HEK293 (cell line): ENCODE data around the gene CYP2E1.

Experiments used
- CTCF ChIA-PET: fragments of 350-600 bp; formaldehyde crosslinking; extraction: SDS; loops from one replicate; lab custom pipeline; 2021; ENCODE audit warnings: antibody characterized with exemption; lab: Yijun Ruan, JAX
- POLR2A ChIA-PET: fragments of 300-600 bp; formaldehyde crosslinking; extraction: SDS; loops from one replicate; lab custom pipeline; 2020; ENCODE audit warnings: antibody characterized with exemption, inconsistent platforms; lab: Yijun Ruan, JAX
- H3K27ac ChIP-seq: fragments of 200-500 bp; sonication (Bioruptor generic); 2 replicates; pipeline ENCODE4 v1.5.1; 2014; ENCODE audit warnings: low read depth, low read length, control low read depth, inconsistent platforms; ENCODE audit errors: extremely low read depth
- H3K36me3 ChIP-seq, 2 experiments: fragments of 200-500 bp in 1 of 2; sonication (Bioruptor generic) in 1 of 2; 1 replicate in 1 of 2; 2 replicates in 1 of 2; pipeline ENCODE4 v1.5.1; 2014 to 2017; ENCODE audit warnings: inconsistent platforms in 2 of 2, low read length in 2 of 2; ENCODE audit not compliant: control insufficient read depth in 2 of 2, insufficient read depth in 1 of 2
- H3K4me1 ChIP-seq: fragments of 200-500 bp; sonication (Bioruptor generic); 2 replicates; pipeline ENCODE4 v1.5.1; 2014; ENCODE audit warnings: mild to moderate bottlenecking, low read length, inconsistent platforms; ENCODE audit not compliant: control insufficient read depth, insufficient read depth
- H3K4me3 ChIP-seq: 2 replicates; pipeline ENCODE4 v1.5.1; 2011; ENCODE audit warnings: low read depth, mild to moderate bottlenecking, control low read depth, low read length, moderate library complexity
- H3K9me3 ChIP-seq: fragments of 200-500 bp; sonication (Bioruptor generic); 2 replicates; pipeline ENCODE4 v1.5.1; 2014; ENCODE audit warnings: low read depth, low read length, inconsistent platforms; ENCODE audit not compliant: control insufficient read depth, insufficient read depth
- EGR2 ChIP-seq: fragments of 450-650 bp; formaldehyde crosslinking; IDR thresholded peaks from 2 replicates; pipeline ENCODE4 v1.5.1; 2016; ENCODE audit warnings: low read depth, missing biosample characterization, missing genetic modification characterization
- KLF1 ChIP-seq: fragments of 450-650 bp; formaldehyde crosslinking; IDR thresholded peaks from 2 replicates; pipeline ENCODE4 v1.5.1; 2016; ENCODE audit warnings: missing biosample characterization, missing genetic modification characterization
- RBAK ChIP-seq: fragments of 450-650 bp; formaldehyde crosslinking; IDR thresholded peaks from 2 replicates; pipeline ENCODE4 v1.5.1; 2016; ENCODE audit warnings: missing biosample characterization, missing genetic modification characterization
- REST ChIP-seq: fragments of 450-650 bp; formaldehyde crosslinking; IDR thresholded peaks from 2 replicates; pipeline ENCODE4 v1.5.1; 2016; ENCODE audit warnings: missing biosample characterization, missing genetic modification characterization
- SALL2 ChIP-seq: fragments of 450-650 bp; formaldehyde crosslinking; IDR thresholded peaks from 2 replicates; pipeline ENCODE4 v1.5.0; 2017; ENCODE audit warnings: missing biosample characterization, mild to moderate bottlenecking, missing genetic modification characterization, borderline replicate concordance
- SETDB1 ChIP-seq: IDR thresholded peaks from one replicate; pipeline ENCODE4 v1.6.1; 2017; ENCODE audit warnings: mild to moderate bottlenecking, low read length, moderate library complexity, mixed read lengths; ENCODE audit not compliant: insufficient read length
- YY1 ChIP-seq: fragments of 450-650 bp; formaldehyde crosslinking; IDR thresholded peaks from 2 replicates; pipeline ENCODE4 v1.5.1; 2018; ENCODE audit warnings: missing biosample characterization, missing genetic modification characterization
- ZBTB11 ChIP-seq: fragments of 450-650 bp; formaldehyde crosslinking; conservative IDR thresholded peaks from 2 replicates; pipeline ENCODE4 v1.5.1; 2016; ENCODE audit warnings: low read depth, missing biosample characterization, missing genetic modification characterization
- ZBTB7A ChIP-seq: fragments of 450-650 bp; formaldehyde crosslinking; IDR thresholded peaks from 2 replicates; pipeline ENCODE4 v1.5.1; 2016; ENCODE audit warnings: low read depth, missing biosample characterization, missing genetic modification characterization
- ZNF157 ChIP-seq: fragments of 450-650 bp; formaldehyde crosslinking; IDR thresholded peaks from 2 replicates; pipeline ENCODE4 v1.5.1; 2016; ENCODE audit warnings: missing biosample characterization, missing genetic modification characterization
- ZNF174 ChIP-seq: fragments of 450-650 bp; formaldehyde crosslinking; IDR thresholded peaks from 2 replicates; pipeline ENCODE4 v1.5.0; 2017; ENCODE audit warnings: missing biosample characterization, mild to moderate bottlenecking, missing genetic modification characterization
- ZNF211 ChIP-seq: fragments of 450-650 bp; formaldehyde crosslinking; IDR thresholded peaks from 2 replicates; pipeline ENCODE4 v1.5.1; 2016; ENCODE audit warnings: low read depth, missing biosample characterization, missing genetic modification characterization
- ZNF223 ChIP-seq: fragments of 450-650 bp; formaldehyde crosslinking; IDR thresholded peaks from 2 replicates; pipeline ENCODE4 v1.5.1; 2016; ENCODE audit warnings: missing biosample characterization, missing genetic modification characterization
- ZNF24 ChIP-seq: fragments of 450-650 bp; formaldehyde crosslinking; IDR thresholded peaks from 2 replicates; pipeline ENCODE4 v1.5.1; 2016; ENCODE audit warnings: missing biosample characterization, missing genetic modification characterization
- ZNF335 ChIP-seq: fragments of 450-650 bp; formaldehyde crosslinking; conservative IDR thresholded peaks from 2 replicates; pipeline ENCODE4 v1.5.1; 2016; ENCODE audit warnings: missing biosample characterization, missing genetic modification characterization
- ZNF510 ChIP-seq: fragments of 450-650 bp; formaldehyde crosslinking; IDR thresholded peaks from 2 replicates; pipeline ENCODE4 v1.5.1; 2018; ENCODE audit warnings: mild to moderate bottlenecking, missing genetic modification characterization, missing biosample characterization; ENCODE audit not compliant: insufficient replicate concordance
- ZNF514 ChIP-seq: fragments of 450-650 bp; formaldehyde crosslinking; IDR thresholded peaks from 2 replicates; pipeline ENCODE4 v1.5.1; 2016; ENCODE audit warnings: missing biosample characterization, missing genetic modification characterization
- ZNF561 ChIP-seq: fragments of 450-650 bp; IDR thresholded peaks from 2 replicates; pipeline ENCODE4 v1.5.1; 2018; ENCODE audit warnings: missing biosample characterization, missing genetic modification characterization, borderline replicate concordance
- ZNF621 ChIP-seq: fragments of 450-650 bp; formaldehyde crosslinking; IDR thresholded peaks from 2 replicates; pipeline ENCODE4 v1.5.1; 2017; ENCODE audit warnings: missing biosample characterization, missing genetic modification characterization
- ZNF626 ChIP-seq: fragments of 450-650 bp; sonication (Bioruptor Pico); formaldehyde crosslinking; IDR thresholded peaks from 2 replicates; pipeline ENCODE4 v1.5.1; 2018; ENCODE audit warnings: missing biosample characterization, missing genetic modification characterization, inconsistent platforms
- ZNF629 ChIP-seq: fragments of 450-650 bp; formaldehyde crosslinking; IDR thresholded peaks from 2 replicates; pipeline ENCODE4 v1.5.1; 2017; ENCODE audit warnings: missing biosample characterization, missing genetic modification characterization
- ZNF747 ChIP-seq: fragments of 450-650 bp; formaldehyde crosslinking; IDR thresholded peaks from 2 replicates; pipeline ENCODE4 v1.5.1; 2016; ENCODE audit warnings: missing biosample characterization, missing genetic modification characterization
- ZNF777 ChIP-seq: fragments of 450-650 bp; formaldehyde crosslinking; IDR thresholded peaks from 2 replicates; pipeline ENCODE4 v1.5.1; 2017; ENCODE audit warnings: missing biosample characterization, missing genetic modification characterization, borderline replicate concordance
- ZNF837 ChIP-seq: fragments of 450-650 bp; formaldehyde crosslinking; IDR thresholded peaks from 2 replicates; pipeline ENCODE4 v1.5.1; 2016; ENCODE audit warnings: missing biosample characterization, missing genetic modification characterization
- TF ChIP-seq, protein P1 (sequence below): fragments of 450-650 bp; formaldehyde crosslinking; IDR thresholded peaks from 2 replicates; pipeline ENCODE4 v1.5.1; 2016; ENCODE audit warnings: missing biosample characterization, missing genetic modification characterization

CYP2E1 gene

GRCh38 chr10:133520193-133520738, 6.9 kb upstream of the CYP2E1 start (continued):
- peak; percentile 91 for TF ChIP-seq ZBTB11 (tag by site-specific recombination)
- TF ChIP-seq ZNF747 = no peak
- TF ChIP-seq YY1 (tag by site-specific recombination) = peak; percentile 65
- no peak for TF ChIP-seq ZNF174 (tag by site-specific recombination)
- TF ChIP-seq ZNF24 (tag by site-specific recombination) = no peak; the same call in 1 of the 2 replicates
- TF ChIP-seq, protein P1, sequence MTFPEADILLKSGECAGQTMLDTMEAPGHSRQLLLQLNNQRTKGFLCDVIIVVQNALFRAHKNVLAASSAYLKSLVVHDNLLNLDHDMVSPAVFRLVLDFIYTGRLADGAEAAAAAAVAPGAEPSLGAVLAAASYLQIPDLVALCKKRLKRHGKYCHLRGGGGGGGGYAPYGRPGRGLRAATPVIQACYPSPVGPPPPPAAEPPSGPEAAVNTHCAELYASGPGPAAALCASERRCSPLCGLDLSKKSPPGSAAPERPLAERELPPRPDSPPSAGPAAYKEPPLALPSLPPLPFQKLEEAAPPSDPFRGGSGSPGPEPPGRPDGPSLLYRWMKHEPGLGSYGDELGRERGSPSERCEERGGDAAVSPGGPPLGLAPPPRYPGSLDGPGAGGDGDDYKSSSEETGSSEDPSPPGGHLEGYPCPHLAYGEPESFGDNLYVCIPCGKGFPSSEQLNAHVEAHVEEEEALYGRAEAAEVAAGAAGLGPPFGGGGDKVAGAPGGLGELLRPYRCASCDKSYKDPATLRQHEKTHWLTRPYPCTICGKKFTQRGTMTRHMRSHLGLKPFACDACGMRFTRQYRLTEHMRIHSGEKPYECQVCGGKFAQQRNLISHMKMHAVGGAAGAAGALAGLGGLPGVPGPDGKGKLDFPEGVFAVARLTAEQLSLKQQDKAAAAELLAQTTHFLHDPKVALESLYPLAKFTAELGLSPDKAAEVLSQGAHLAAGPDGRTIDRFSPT (tag by site-specific recombination) = peak; percentile 84
- TF ChIP-seq ZNF621 = no peak
- TF ChIP-seq ZNF514 (tag by site-specific recombination) = no peak
- 0 out of 2 replicates have a peak, but pooled peaks have one; percentile 54 for TF ChIP-seq ZBTB7A
- no peak for TF ChIP-seq SALL2 (tag by site-specific recombination)
- TF ChIP-seq ZNF157 (tag by site-specific recombination) = no peak

DNA sequence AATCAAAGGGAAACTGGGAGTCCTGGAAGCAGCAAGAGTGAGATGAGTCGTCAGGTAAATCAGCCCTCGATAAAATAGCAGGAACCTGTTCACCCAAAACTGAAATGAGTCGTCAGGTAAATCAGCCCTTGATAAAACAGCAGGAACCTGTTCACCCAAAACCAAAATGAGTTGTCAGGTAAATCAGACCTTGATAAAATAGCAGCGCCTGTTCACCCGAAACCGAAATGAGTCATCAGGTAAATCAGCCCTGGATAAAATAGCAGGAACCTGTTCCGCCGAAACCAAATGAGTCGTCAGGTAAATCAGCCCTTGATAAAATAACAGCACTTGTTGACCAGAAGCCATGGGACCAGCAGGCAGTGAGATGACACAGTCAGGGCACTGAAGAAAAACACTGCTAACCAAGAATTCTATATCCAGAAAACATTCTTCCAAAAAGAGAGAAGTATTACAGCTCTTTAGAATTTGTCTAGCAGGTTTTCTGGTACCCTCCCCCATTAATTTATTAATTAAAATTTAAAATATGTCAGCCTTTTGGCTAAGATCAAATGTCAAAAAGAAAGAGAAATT, 3.4 kb upstream of the CYP2E1 start:
- H3K27ac ChIP-seq = no peak overlapping the region
- ChIA-PET CTCF (interaction anchor here (0.7 kb wide), 1 partner anchor 523 kb away, joined by 3 read pairs; no protein-coding TSS in a partner anchor), POLR2A (no interaction called here)
- H3K4me1 ChIP-seq = no peaks in the 10 kb centered on the region
- no peak overlapping the region for H3K4me3 ChIP-seq
- TF ChIP-seq ZNF626 (tag by site-specific recombination) (0 out of 2 replicates have a peak, but pooled peaks have one; percentile 7), ZNF223 (tag by site-specific recombination) (no peak), SETDB1 (peak; percentile 95)
- H3K36me3 ChIP-seq = no peaks in the 10 kb centered on the region
- no peaks in the 10 kb centered on the region for H3K9me3 ChIP-seq

DNA sequence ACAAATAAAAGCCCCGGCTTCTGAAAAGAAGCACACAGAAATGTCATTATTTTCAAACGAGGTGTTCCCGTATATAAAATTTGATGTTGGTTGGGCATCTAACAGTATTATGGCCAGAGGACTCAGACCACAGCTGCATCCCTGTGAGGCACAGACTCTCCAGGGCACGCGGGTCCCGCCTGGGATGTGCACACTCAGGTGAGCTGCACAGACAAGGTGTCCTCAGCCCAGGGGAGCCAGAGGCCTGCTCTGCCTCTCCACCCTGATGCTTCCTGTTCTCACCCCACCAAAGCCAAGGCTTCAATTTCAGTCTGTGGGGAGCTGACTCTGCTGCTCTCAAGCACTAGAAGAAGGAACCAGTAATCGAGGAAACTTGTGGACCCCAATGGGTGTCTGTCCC, 1.7 kb upstream of the CYP2E1 start:
- CTCF ChIA-PET = interaction anchor here (0.6 kb wide), 1 partner anchor 33 kb away, joined by 3 read pairs; no protein-coding TSS in a partner anchor
- no peaks in the 10 kb centered on the region for H3K9me3 ChIP-seq
- TF ChIP-seq KLF1 (tag by site-specific recombination) (no peak), ZNF335 (tag by site-specific recombination) (no peak), ZNF211 (tag by site-specific recombination) (no peak), RBAK (tag by site-specific recombination) (no peak), ZNF510 (tag by site-specific recombination) (no peak), ZNF837 (no peak), ZNF777 (tag by site-specific recombination) (no peak), ZNF561 (no peak), EGR2 (tag by site-specific recombination) (no peak), REST (tag by site-specific recombination) (no peak), ZNF629 (tag by site-specific recombination) (no peak)
- TF ChIP-seq, all 188 proteins: peak for 0
- no peaks in the 10 kb centered on the region for H3K4me1 ChIP-seq
- no peak overlapping the region for H3K4me3 ChIP-seq
- H3K36me3 ChIP-seq = no peaks in the 10 kb centered on the region
- POLR2A ChIA-PET = no interaction called here
- H3K27ac ChIP-seq = no peak overlapping the region
